Mucosa of stomach (tissue), 1 donor: ENCODE measurements around the gene MED22.

Experiments used
- H3K27me3 ChIP-seq: one replicate; pipeline ENCODE4 v1.7.0; 2013; ENCODE audit warnings: mild to moderate bottlenecking, low read length; ENCODE audit not compliant: control insufficient read depth, insufficient read depth
- H3K36me3 ChIP-seq: one replicate; pipeline ENCODE4 v1.7.0; 2013; ENCODE audit warnings: low read length; ENCODE audit not compliant: control insufficient read depth, insufficient read depth
- H3K4me1 ChIP-seq: one replicate; pipeline ENCODE4 v1.7.0; 2013; ENCODE audit warnings: mild to moderate bottlenecking, low read length; ENCODE audit not compliant: control insufficient read depth, insufficient read depth
- H3K4me3 ChIP-seq: one replicate; pipeline ENCODE4 v1.7.0; 2013; ENCODE audit warnings: low read length
- H3K9ac ChIP-seq: one replicate; pipeline ENCODE4 v1.7.0; 2013; ENCODE audit warnings: mild to moderate bottlenecking, low read length, moderate library complexity
- H3K9me3 ChIP-seq: one replicate; pipeline ENCODE4 v1.7.0; 2013; ENCODE audit warnings: mild to moderate bottlenecking, low read length, moderate library complexity; ENCODE audit not compliant: control insufficient read depth
- donor health status: Pancreatic carcinoma.

The MED22 gene

DNA sequence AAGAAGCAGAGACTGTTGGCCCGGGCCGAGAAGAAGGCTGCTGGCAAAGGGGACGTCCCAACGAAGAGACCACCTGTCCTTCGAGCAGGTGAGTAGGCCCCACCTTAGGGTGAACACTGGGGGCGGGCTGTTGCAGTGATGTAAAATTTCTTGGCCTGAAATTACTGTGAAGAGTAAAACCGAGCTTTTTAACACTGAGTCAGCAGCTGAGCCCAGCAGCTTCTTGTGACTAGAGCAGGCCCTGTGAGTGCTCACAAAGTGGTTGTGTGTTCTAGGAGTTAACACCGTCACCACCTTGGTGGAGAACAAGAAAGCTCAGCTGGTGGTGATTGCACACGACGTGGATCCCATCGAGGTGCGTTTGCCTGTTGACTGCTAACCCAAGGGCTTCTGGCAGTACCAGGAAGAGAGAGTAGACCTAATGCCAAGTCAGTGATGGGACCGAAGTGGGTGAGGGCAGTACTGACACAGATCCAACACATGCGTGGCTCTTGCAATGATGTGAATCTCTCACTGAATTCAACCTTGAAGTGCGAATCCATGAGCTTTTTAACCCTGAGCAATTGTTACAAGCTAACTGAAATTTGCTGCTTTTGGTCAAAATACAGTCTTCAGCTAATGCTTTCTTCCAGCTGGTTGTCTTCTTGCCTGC is 2.2 kb upstream of the MED22 start:
- peak overlapping the region; percentile 96 for H3K9ac ChIP-seq
- peaks cover 40% of the 10 kb centered on the region for H3K36me3 ChIP-seq
- no peaks in the 10 kb centered on the region for H3K27me3 ChIP-seq
- H3K9me3 ChIP-seq, result no peaks in the 10 kb centered on the region
- H3K4me3 ChIP-seq, result no peak overlapping the region
- peaks cover 27% of the 10 kb centered on the region for H3K4me1 ChIP-seq

DNA sequence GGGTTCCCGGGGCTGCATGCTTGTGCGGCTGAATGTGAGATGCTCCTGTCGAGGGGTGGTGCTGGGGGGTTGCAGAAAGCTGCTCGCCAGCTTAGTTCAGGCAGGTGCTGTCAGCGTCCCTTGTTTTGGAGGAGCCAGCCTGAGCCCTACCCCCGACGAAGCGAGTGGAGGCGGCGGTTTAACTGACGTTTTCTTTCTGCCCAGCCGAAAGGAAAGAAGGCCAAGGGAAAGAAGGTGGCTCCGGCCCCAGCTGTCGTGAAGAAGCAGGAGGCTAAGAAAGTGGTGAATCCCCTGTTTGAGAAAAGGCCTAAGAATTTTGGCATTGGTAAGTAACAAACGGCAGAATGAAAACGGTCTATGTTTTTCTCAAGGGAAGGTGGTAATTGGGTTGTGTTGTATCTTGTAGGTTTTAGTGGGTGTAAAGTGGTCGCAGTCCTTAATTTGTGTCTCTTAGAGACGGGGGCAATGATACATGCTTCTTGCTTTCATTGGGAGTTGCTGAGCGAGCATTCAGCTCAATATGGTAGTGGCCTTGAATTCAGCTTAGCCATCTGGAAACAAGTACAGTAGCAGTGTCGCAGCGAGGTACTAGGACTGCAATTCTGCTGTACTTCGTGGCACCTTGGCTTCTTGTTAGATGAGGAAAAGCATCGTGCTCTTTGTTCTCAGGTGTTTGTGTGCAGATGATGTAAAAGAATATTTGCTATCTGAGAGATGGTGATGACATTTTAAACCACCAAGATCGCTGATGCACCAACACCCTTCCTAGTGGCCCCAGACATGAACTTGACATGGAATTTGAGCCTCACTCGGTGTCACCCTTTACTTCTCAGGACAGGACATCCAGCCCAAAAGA is 1.0 kb upstream of the MED22 start:
- H3K36me3 ChIP-seq, result peaks cover 41% of the 10 kb centered on the region
- H3K9ac ChIP-seq, result peak overlapping the region; percentile 96
- H3K27me3 ChIP-seq, result no peaks in the 10 kb centered on the region
- H3K4me1 ChIP-seq, result peaks cover 24% of the 10 kb centered on the region
- H3K9me3 ChIP-seq, result no peaks in the 10 kb centered on the region
- peak overlapping the region; percentile 97 for H3K4me3 ChIP-seq

- H3K4me3 ChIP-seq, result peak overlapping the region; percentile 97
- H3K27me3 ChIP-seq, result no peaks in the 10 kb centered on the region
- H3K9ac ChIP-seq, result peak overlapping the region; percentile 96
- H3K9me3 ChIP-seq, result no peaks in the 10 kb centered on the region
- H3K4me1 ChIP-seq, result peaks cover 24% of the 10 kb centered on the region
- peaks cover 29% of the 10 kb centered on the region for H3K36me3 ChIP-seq
These were observed 381 bp downstream of the MED22 start for GRCh38 chr9:133347515-133347984.

- Histone ChIP-seq H3K27me3 (no peaks in the 10 kb centered on the region), H3K9ac (peak overlapping the region; percentile 66), H3K9me3 (no peaks in the 10 kb centered on the region), H3K36me3 (peaks cover 25% of the 10 kb centered on the region), H3K4me1 (peaks cover 24% of the 10 kb centered on the region), H3K4me3 (peak overlapping the region; percentile 28)
These were observed 1.7 kb downstream of the MED22 start for GRCh38 chr9:133346021-133346785.

DNA sequence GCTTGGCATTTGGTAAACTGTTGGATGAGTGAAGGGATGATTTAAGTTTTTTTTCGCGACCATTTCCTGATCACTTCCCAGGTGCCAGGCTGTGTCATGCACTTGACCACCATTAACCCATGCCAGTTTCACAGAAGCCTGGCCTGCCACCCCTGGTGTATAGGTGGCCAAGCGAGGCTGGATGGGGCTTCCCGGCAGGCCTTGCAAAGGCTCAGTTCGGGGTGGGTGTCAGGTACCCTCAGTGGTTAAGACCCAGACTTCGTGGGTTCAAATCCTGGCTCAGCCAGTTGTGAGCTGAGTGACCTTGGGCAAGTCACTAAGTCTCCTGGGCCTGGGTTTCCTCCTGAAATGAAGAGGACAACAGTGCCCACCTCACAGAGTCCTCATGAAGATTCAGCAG is 2.3 kb downstream of the MED22 start:
- peaks cover 26% of the 10 kb centered on the region for H3K36me3 ChIP-seq
- no peak overlapping the region for H3K9ac ChIP-seq
- H3K27me3 ChIP-seq, result no peaks in the 10 kb centered on the region
- no peaks in the 10 kb centered on the region for H3K9me3 ChIP-seq
- no peak overlapping the region for H3K4me3 ChIP-seq
- peaks cover 24% of the 10 kb centered on the region for H3K4me1 ChIP-seq

- H3K36me3 ChIP-seq, result peaks cover 26% of the 10 kb centered on the region
- H3K9ac ChIP-seq, result no peak overlapping the region
- H3K9me3 ChIP-seq, result no peaks in the 10 kb centered on the region
- H3K4me1 ChIP-seq, result peaks cover 24% of the 10 kb centered on the region
- no peaks in the 10 kb centered on the region for H3K27me3 ChIP-seq
- H3K4me3 ChIP-seq, result no peak overlapping the region
These were observed 3.0 kb downstream of the MED22 start for GRCh38 chr9:133344979-133345378.

GRCh38 chr9:133344071-133344470 is 3.9 kb downstream of the MED22 start:
- H3K36me3 ChIP-seq, result peaks cover 18% of the 10 kb centered on the region
- no peak overlapping the region for H3K9ac ChIP-seq
- no peaks in the 10 kb centered on the region for H3K27me3 ChIP-seq
- no peaks in the 10 kb centered on the region for H3K9me3 ChIP-seq
- no peak overlapping the region for H3K4me3 ChIP-seq
- peaks cover 16% of the 10 kb centered on the region for H3K4me1 ChIP-seq

DNA sequence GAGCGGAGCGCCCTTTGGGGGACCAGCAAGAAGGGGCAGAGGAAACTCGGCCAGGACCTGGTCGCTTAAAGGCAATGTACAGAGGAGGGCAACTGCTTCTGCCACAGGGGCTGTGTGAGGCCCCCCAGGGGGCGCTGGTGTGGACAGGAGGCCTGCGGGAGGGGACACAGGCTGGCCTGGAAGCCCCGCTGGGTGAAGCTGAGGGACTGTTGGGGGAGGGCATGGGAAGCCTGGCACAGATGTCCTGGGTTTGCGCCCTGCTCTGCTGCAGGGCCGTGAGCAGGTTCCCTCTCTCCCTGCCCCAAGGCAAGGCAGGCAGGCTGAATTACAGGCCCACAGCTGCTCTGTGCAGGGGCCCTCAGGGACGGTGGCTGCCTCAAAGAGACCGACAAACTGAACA is 5.4 kb downstream of the MED22 start:
- no peaks in the 10 kb centered on the region for H3K27me3 ChIP-seq
- H3K4me1 ChIP-seq, result peaks cover 13% of the 10 kb centered on the region
- H3K4me3 ChIP-seq, result no peak overlapping the region
- H3K36me3 ChIP-seq, result peaks cover 16% of the 10 kb centered on the region
- no peak overlapping the region for H3K9ac ChIP-seq
- H3K9me3 ChIP-seq, result no peaks in the 10 kb centered on the region

DNA sequence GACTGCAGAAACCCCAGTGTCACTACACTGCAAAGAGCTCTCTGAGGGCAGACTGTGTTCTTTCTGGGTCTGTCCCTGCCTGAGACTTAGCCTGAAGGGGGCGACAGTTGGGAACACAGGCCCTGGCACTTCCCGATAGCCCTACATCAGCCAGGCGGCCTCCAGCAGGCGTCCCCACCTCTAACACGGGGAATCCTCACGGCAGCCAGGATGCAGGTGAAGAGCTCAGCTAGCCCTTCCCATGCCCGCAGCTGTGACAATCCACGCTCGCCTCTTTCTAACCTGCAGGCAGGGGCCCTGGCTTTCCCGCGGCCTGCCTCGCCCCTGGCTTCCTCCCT is 5.9 kb downstream of the MED22 start:
- no peak overlapping the region for H3K9ac ChIP-seq
- H3K9me3 ChIP-seq, result no peaks in the 10 kb centered on the region
- peaks cover 12% of the 10 kb centered on the region for H3K4me1 ChIP-seq
- peaks cover 16% of the 10 kb centered on the region for H3K36me3 ChIP-seq
- H3K4me3 ChIP-seq, result no peak overlapping the region
- H3K27me3 ChIP-seq, result no peaks in the 10 kb centered on the region

- Histone ChIP-seq H3K9ac (no peak overlapping the region), H3K9me3 (no peaks in the 10 kb centered on the region), H3K4me1 (peaks cover 7% of the 10 kb centered on the region), H3K27me3 (no peaks in the 10 kb centered on the region), H3K4me3 (no peak overlapping the region), H3K36me3 (peaks cover 16% of the 10 kb centered on the region)
These were observed 6.4 kb downstream of the MED22 start for GRCh38 chr9:133341369-133342068.

GRCh38 chr9:133340916-133341315 is 7.0 kb downstream of the MED22 start:
- Histone ChIP-seq H3K27me3 (no peaks in the 10 kb centered on the region), H3K4me3 (no peak overlapping the region), H3K36me3 (peaks cover 16% of the 10 kb centered on the region), H3K9ac (no peak overlapping the region), H3K4me1 (peaks cover 1% of the 10 kb centered on the region), H3K9me3 (no peaks in the 10 kb centered on the region)
